HFFc6 (cell line): ENCODE data around the gene CD4. TPM values are rescaled to one million over a fixed set of nuclear protein-coding genes. Genes with fewer than 3 reads are reported as not detected.

ENCODE experiments used
- DNase-seq: peaks from one replicate; pipeline ENCODE4 v3.0.0-alpha.2; 2018
- H3K27ac Mint-ChIP-seq: 2 replicates; pipeline ENCODE4 v1.8.0; 2020; ENCODE audit warnings: mild to moderate bottlenecking, mixed read lengths
- H3K27me3 Mint-ChIP-seq: 2 replicates; pipeline ENCODE4 v1.8.0; 2021; ENCODE audit warnings: mild to moderate bottlenecking, moderate library complexity, mixed read lengths; ENCODE audit not compliant: insufficient read depth
- H3K36me3 Mint-ChIP-seq: 2 replicates; pipeline ENCODE4 v1.8.0; 2021; ENCODE audit warnings: low read depth, mixed read lengths
- H3K4me1 Mint-ChIP-seq: 2 replicates; pipeline ENCODE4 v1.8.0; 2020; ENCODE audit warnings: low read depth, mixed read lengths
- H3K4me3 Mint-ChIP-seq: 2 replicates; pipeline ENCODE4 v1.8.0; 2020; ENCODE audit warnings: mild to moderate bottlenecking, moderate library complexity, mixed read lengths
- H3K9me3 Mint-ChIP-seq: 2 replicates; pipeline ENCODE4 v1.8.0; 2020; ENCODE audit warnings: mild to moderate bottlenecking, mixed read lengths
- total RNA-seq, 6 experiments: library from RNA; stranded (reverse); fragmentation: NEBNext Ultra II Directional; extraction: Animal tissue kit (Norgen Biotek cat#: 25700); gene quantifications; 2 replicates in 1 of 6; 3 replicates in 5 of 6; pipeline ENCODE4 v1.2.3, GENCODE V29; 2021
- TF ChIP-seq, protein P1 (sequence below): fragments of 200-600 bp; sonication (generic); IDR thresholded peaks from 2 replicates; pipeline ENCODE4 v1.5.0; 2021; ENCODE audit warnings: antibody characterized with exemption, mild to moderate bottlenecking

Gene CD4
- total RNA-seq, 6 experiments from 2014 or later, result 0.11 to 0.25 (median 0.11) TPM; not detected in 3

DNA sequence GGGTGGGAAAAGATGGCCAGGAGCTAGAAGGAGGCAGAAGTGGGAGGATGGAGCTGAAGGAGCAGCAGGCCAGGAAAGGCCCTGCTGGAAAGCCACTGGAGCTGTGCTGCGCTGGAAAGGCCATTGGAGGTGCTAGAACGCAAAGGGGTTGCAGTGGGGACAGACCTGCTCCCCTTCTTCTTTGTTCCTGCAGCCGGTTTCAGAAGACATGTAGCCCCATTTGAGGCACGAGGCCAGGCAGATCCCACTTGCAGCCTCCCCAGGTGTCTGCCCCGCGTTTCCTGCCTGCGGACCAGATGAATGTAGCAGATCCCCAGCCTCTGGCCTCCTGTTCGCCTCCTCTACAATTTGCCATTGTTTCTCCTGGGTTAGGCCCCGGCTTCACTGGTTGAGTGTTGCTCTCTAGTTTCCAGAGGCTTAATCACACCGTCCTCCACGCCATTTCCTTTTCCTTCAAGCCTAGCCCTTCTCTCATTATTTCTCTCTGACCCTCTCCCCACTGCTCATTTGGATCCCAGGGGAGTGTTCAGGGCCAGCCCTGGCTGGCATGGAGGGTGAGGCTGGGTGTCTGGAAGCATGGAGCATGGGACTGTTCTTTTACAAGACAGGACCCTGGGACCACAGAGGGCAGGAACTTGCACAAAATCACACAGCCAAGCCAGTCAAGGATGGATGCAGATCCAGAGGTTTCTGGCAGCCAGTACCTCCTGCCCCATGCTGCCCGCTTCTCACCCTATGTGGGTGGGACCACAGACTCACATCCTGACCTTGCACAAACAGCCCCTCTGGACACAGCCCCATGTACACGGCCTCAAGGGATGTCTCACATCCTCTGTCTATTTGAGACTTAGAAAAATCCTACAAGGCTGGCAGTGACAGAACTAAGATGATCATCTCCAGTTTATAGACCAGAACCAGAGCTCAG is 30.0 kb downstream of the CD4 start:
- Mint-ChIP-seq H3K36me3 (no peaks in the 10 kb centered on the region), H3K27ac (no peak overlapping the region), H3K9me3 (no peaks in the 10 kb centered on the region), H3K4me3 (no peak overlapping the region), H3K27me3 (peaks cover 44% of the 10 kb centered on the region), H3K4me1 (peaks cover 36% of the 10 kb centered on the region)
- DNase-seq, result no peak
- TF ChIP-seq, protein P1, sequence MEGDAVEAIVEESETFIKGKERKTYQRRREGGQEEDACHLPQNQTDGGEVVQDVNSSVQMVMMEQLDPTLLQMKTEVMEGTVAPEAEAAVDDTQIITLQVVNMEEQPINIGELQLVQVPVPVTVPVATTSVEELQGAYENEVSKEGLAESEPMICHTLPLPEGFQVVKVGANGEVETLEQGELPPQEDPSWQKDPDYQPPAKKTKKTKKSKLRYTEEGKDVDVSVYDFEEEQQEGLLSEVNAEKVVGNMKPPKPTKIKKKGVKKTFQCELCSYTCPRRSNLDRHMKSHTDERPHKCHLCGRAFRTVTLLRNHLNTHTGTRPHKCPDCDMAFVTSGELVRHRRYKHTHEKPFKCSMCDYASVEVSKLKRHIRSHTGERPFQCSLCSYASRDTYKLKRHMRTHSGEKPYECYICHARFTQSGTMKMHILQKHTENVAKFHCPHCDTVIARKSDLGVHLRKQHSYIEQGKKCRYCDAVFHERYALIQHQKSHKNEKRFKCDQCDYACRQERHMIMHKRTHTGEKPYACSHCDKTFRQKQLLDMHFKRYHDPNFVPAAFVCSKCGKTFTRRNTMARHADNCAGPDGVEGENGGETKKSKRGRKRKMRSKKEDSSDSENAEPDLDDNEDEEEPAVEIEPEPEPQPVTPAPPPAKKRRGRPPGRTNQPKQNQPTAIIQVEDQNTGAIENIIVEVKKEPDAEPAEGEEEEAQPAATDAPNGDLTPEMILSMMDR, result no peak

DNA sequence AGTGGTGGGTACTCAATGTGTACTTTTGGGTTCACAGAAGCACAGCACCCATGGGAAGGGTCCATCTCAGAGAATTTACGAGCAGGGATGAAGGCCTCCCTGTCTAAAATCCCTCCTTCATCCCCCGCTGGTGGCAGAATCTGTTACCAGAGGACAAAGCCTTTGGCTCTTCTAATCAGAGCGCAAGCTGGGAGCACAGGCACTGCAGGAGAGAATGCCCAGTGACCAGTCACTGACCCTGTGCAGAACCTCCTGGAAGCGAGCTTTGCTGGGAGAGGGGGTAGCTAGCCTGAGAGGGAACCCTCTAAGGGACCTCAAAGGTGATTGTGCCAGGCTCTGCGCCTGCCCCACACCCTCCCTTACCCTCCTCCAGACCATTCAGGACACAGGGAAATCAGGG is 30.8 kb downstream of the CD4 start:
- no peak for DNase-seq
- TF ChIP-seq, protein P1, result no peak
- Mint-ChIP-seq H3K27ac (no peak overlapping the region), H3K9me3 (no peaks in the 10 kb centered on the region), H3K27me3 (peaks cover 50% of the 10 kb centered on the region), H3K36me3 (peaks cover 5% of the 10 kb centered on the region), H3K4me3 (no peak overlapping the region), H3K4me1 (peaks cover 43% of the 10 kb centered on the region)

DNA sequence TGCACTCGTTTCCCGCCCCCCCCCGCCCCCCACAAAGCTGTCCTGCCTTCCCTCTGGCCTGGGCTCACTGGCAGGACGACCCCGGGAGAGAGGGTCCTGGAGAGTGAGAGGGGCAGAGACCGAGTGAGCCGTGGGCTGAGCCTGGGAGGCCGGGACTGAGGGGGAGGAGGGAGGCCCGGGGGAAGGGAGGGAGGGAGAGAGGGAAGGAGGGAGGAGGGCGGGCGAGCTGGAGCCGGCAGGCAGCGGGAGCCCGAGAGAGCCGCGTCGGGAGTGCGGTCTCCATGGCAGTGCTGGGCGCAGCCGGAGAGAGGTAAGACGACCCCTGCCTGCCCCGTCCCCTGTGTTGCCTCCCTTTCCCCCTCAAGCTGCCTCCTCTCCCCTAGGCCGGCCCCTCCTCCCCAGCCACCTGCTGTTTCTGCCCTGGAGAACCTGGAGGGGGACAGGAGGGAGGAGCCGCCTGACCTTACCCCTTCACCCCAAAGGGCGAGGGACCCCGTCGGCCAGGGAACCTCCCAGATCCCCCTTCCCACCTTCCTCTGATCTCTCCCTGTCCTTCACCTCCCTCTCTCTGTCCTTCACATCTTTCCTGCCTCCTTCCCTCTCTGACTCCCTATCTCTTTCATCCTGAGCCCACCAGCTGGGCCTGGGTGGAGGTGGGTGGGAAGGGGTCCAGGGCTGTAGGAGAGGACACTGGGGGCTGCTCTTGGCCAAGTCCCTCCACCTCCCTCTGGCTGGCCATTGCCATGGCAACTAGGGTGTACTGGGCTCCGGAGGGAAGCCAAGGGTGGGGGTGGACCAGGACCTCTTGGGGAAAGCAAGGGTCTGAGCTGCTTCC is 32.5 kb downstream of the CD4 start, which contains the start of gene GPR162:
Gene GPR162, plus strand, starts transcription at position 231 of the 835 bp plus-strand sequence. CDS start 2,078 bp downstream, outside the sequence.
- Mint-ChIP-seq H3K27ac (peak within 1 kb of the TSS; percentile 19; the same call in 1 of the 2 replicates), H3K4me3 (peak within 1 kb of the TSS; percentile 80), H3K4me1 (peaks cover 48% of the 10 kb centered on the region), H3K9me3 (no peaks in the 10 kb centered on the region), H3K36me3 (peaks cover 8% of the 10 kb centered on the region), H3K27me3 (peaks cover 45% of the 10 kb centered on the region)
- TF ChIP-seq, protein P1, result no peak
- no peak for DNase-seq

DNA sequence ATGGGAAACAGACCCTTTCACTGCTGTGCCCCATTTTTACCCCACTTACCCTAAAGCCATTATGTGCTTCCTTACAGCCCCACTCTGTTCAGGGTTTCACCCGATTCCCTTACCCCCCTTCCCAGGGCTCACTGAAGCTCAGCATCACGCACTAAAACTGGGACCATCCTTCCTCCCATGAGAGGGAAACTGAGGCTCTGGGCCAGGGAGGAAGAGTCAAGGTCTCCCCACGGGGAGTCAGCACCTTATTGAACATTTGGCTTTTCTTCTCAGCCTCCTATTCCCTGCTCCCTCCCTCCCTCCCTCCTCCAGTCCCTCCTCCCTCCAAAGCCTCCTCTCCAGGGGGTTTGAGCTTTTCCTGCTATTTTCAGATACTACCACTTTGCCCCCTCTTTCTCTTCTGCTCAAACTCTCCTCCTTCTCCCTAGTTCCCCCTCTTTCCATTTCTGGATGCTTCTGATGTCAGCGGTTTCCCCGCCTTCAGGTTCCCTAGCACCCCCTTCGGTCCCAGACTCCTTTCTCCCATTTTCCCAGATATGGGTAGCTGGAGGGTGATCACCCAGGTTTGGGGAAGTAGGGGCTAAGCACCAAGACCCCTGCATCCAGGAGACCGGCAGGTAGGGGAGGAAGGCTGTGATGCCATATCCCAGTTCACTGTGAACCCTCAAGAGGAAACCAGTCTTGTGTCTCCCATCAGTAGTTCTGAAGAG is 33.3 kb downstream of the CD4 start:
- Mint-ChIP-seq H3K4me3 (peak overlapping the region; percentile 80; the same call in 1 of the 2 replicates), H3K9me3 (no peaks in the 10 kb centered on the region), H3K27ac (no peak overlapping the region), H3K36me3 (peaks cover 8% of the 10 kb centered on the region), H3K27me3 (peaks cover 40% of the 10 kb centered on the region), H3K4me1 (peaks cover 55% of the 10 kb centered on the region)
- no peak for DNase-seq
- TF ChIP-seq, protein P1, result no peak
